HUES48 (cell line): ENCODE measurements around the gene CFHR2.
"Not testable (repeated sequence)": the region's sequence is repeated elsewhere in the genome, so short reads cannot be mapped to it uniquely, and the experiment has no call there.

Experiments
- H3K27ac ChIP-seq: one replicate; pipeline ENCODE4 v1.7.0; 2013; ENCODE audit warnings: low read depth, low read length, inconsistent platforms
- H3K27me3 ChIP-seq: 2 replicates; pipeline ENCODE4 v1.6.1; 2013; ENCODE audit warnings: mild to moderate bottlenecking, low read length; ENCODE audit not compliant: control insufficient read depth, insufficient read depth
- H3K36me3 ChIP-seq: 2 replicates; pipeline ENCODE4 v1.6.1; 2013; ENCODE audit warnings: low read length; ENCODE audit not compliant: control insufficient read depth, insufficient read depth
- H3K4me1 ChIP-seq: 2 replicates; pipeline ENCODE4 v1.6.1; 2013; ENCODE audit warnings: mild to moderate bottlenecking, low read length; ENCODE audit not compliant: control insufficient read depth, insufficient read depth
- H3K4me3 ChIP-seq: 2 replicates; pipeline ENCODE4 v1.5.1; 2013; ENCODE audit warnings: mild to moderate bottlenecking, low read depth, low read length
- H3K9ac ChIP-seq: 2 replicates; pipeline ENCODE4 v1.6.1; 2013; ENCODE audit warnings: mild to moderate bottlenecking, low read depth, low read length, moderate library complexity
- H3K9me3 ChIP-seq: 2 replicates; pipeline ENCODE4 v1.6.1; 2013; ENCODE audit warnings: low read length; ENCODE audit not compliant: control insufficient read depth, insufficient read depth

The CFHR2 gene

GRCh38 chr1:196943568-196943967 is at the start of gene CFHR2:
Gene CFHR2, plus strand, starts transcription at chr1:196943738. Its CDS starts 143 bp downstream, at chr1:196943881.
- not testable (repeated sequence) for H3K9me3 ChIP-seq, H3K4me3 ChIP-seq, H3K9ac ChIP-seq, H3K27ac ChIP-seq, H3K4me1 ChIP-seq, H3K36me3 ChIP-seq, H3K27me3 ChIP-seq

- H3K36me3 ChIP-seq, result no peaks in the 10 kb centered on the region
- H3K27me3 ChIP-seq, result no peaks in the 10 kb centered on the region
- H3K9me3 ChIP-seq, result no peaks in the 10 kb centered on the region
- no peaks in the 10 kb centered on the region for H3K4me1 ChIP-seq
- H3K4me3 ChIP-seq, result no peak overlapping the region
- no peak overlapping the region for H3K27ac ChIP-seq
- no peak overlapping the region for H3K9ac ChIP-seq
Measured at GRCh38 chr1:196896355-196896754, 47.2 kb upstream of the CFHR2 start.

DNA sequence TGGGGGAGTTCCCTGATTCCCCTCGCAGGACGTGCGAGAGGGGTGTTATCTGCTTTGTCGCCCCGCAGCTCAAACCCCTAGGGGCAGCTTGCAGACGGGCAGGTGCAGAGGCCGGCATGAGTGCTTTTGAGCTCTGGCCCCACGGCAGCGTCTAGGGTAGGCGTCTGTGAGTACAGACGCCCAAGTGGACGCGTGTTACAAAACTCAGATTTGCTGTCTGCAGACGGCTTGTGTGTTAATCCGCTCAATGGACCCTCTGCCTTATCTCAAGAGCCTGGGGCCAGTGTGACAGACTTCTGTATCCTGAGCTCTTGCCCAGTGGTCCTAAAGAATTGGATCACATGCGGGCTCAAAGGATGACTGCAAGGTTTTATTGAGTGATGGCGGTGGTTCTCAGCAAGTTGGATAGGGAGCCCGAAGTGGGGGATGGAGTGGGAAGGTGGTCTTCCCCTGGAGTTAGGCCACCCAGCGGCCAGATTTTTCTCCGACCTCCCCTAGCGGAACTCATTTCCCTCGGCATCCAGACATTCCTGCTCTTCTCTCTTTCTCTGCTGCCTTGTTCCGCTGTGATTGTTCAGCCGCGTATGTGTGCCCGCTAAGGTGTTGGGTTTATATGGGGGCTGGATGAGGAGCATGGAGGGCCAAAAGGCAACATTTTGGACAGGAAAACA is 46.2 kb upstream of the CFHR2 start:
- H3K9me3 ChIP-seq, result no peaks in the 10 kb centered on the region
- no peaks in the 10 kb centered on the region for H3K4me1 ChIP-seq
- no peaks in the 10 kb centered on the region for H3K36me3 ChIP-seq
- H3K27me3 ChIP-seq, result no peaks in the 10 kb centered on the region
- H3K4me3 ChIP-seq, result no peak overlapping the region; the same call in 1 of the 2 replicates
- no peak overlapping the region for H3K27ac ChIP-seq
- no peak overlapping the region for H3K9ac ChIP-seq

- Histone ChIP-seq H3K36me3 (no peaks in the 10 kb centered on the region), H3K4me1 (peaks cover 10% of the 10 kb centered on the region), H3K27ac (no peak overlapping the region), H3K4me3 (no peak overlapping the region), H3K9ac (no peak overlapping the region), H3K9me3 (no peaks in the 10 kb centered on the region), H3K27me3 (no peaks in the 10 kb centered on the region)
Measured at GRCh38 chr1:196902344-196902743, 41.2 kb upstream of the CFHR2 start.

DNA sequence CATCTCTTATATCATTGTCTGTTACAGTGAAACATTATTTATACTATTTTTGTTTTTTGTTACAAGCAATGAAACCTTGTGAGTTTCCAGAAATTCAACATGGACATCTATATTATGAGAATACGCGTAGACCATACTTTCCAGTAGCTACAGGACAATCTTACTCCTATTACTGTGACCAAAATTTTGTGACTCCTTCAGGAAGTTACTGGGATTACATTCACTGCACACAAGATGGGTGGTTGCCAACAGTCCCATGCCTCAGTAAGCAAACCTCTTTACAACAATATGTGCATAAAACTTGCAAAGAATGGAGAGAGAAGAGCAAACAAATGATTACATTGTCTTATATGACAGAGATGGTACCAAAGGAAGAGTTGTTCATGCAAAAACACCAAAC is 33.3 kb upstream of the CFHR2 start:
- Histone ChIP-seq H3K36me3 (no peaks in the 10 kb centered on the region), H3K4me1 (peaks cover 7% of the 10 kb centered on the region), H3K9me3 (no peaks in the 10 kb centered on the region), H3K9ac (no peak overlapping the region), H3K4me3 (no peak overlapping the region), H3K27ac (no peak overlapping the region), H3K27me3 (no peaks in the 10 kb centered on the region)

DNA sequence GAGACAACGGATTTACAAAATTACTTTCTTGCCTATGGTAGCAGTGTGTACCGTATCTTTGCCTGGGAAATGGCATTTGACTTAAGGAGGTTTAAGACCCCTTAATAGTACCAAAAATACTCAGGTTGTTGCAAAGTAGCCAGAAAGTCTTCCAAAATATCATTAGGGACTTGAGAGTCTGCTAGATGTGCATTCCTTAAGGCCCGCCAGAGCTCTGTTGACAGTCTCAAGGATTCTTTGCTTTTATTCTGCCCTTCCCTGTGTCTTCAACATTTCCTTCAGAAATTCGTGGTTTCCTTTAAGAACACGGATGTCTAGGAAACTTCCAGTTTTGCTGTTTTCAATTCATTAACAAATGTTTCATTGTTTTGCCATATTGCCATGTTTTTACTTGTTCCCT is 31.3 kb upstream of the CFHR2 start:
- not testable (repeated sequence) for H3K36me3 ChIP-seq, H3K4me3 ChIP-seq, H3K27me3 ChIP-seq, H3K27ac ChIP-seq, H3K9ac ChIP-seq, H3K4me1 ChIP-seq, H3K9me3 ChIP-seq

DNA sequence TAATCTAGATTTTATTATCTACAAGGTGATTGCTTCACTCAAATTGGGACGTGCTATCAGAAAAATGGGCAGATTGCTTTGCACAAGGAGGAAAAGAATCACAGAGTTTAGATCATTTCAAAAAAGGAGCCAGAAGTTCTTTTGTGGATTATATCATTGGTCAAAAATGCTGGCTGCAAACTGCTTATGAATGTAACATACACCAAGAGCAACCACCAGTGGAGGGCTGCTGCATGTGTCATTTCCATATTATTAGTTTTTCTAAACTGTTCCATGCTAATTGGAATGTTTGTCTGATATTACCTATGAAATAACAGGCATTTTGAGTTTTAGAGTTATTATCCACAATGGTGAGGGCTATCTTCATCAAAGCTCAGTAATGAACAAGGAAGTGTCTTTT is 16.7 kb upstream of the CFHR2 start:
- H3K4me3 ChIP-seq, H3K4me1 ChIP-seq, H3K9ac ChIP-seq, H3K36me3 ChIP-seq, H3K27me3 ChIP-seq, H3K9me3 ChIP-seq, H3K27ac ChIP-seq: not testable (repeated sequence)

GRCh38 chr1:196932853-196933252 is 10.7 kb upstream of the CFHR2 start:
- not testable (repeated sequence) for H3K9ac ChIP-seq, H3K4me3 ChIP-seq, H3K27ac ChIP-seq, H3K36me3 ChIP-seq, H3K9me3 ChIP-seq, H3K27me3 ChIP-seq, H3K4me1 ChIP-seq

- Histone ChIP-seq H3K4me3 (no peak overlapping the region), H3K4me1 (no peaks in the 10 kb centered on the region), H3K9me3 (no peaks in the 10 kb centered on the region), H3K27ac (no peak overlapping the region), H3K27me3 (no peaks in the 10 kb centered on the region), H3K36me3 (no peaks in the 10 kb centered on the region), H3K9ac (no peak overlapping the region)
Measured at GRCh38 chr1:196933531-196934189, 9.9 kb upstream of the CFHR2 start.

DNA sequence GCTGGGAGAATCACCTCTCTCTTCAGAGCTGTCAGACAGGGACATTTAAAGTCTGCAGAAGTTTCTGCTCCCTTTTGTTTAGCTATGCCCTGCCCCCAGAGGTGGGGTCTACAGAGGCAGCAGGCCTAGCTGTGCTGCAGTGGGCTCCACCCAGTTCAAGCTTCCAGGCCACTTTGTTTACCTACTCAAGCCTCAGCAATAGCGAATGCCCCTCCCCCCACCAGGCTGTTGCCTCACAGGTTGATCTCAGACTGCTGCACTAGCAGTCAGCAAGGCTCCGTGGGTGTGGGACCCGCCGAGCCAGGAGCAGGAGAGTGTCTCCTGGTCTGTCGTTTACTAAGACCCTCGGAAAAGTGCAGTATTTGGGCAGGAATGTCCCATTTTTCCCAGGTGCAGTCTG is 2.1 kb upstream of the CFHR2 start:
- not testable (repeated sequence) for H3K27ac ChIP-seq, H3K4me1 ChIP-seq, H3K9ac ChIP-seq, H3K9me3 ChIP-seq, H3K4me3 ChIP-seq, H3K36me3 ChIP-seq, H3K27me3 ChIP-seq

- no peaks in the 10 kb centered on the region for H3K36me3 ChIP-seq
- no peak overlapping the region for H3K9ac ChIP-seq
- no peaks in the 10 kb centered on the region for H3K4me1 ChIP-seq
- no peak overlapping the region for H3K27ac ChIP-seq
- H3K4me3 ChIP-seq, result no peak overlapping the region
- no peaks in the 10 kb centered on the region for H3K27me3 ChIP-seq
- H3K9me3 ChIP-seq, result no peaks in the 10 kb centered on the region
Measured at GRCh38 chr1:196951711-196952394, 8.3 kb downstream of the CFHR2 start.
